A673 (cell line): ENCODE results near the gene NUP42. TPM values are rescaled to one million over a fixed set of nuclear protein-coding genes. Genes with fewer than 3 reads are reported as not detected.

Experiments
- BruUV-seq: library from RNA; stranded (reverse); fragments of 400-500 nt; replicated peaks from 2 replicates; lab custom pipeline; 2021; lab: Mats Ljungman, UMichigan
- CTCF ChIA-PET: fragments of 300-600 bp; sonication (Branson Sonifier 250); formaldehyde crosslinking; loops from one replicate; lab custom pipeline; 2022; ENCODE audit warnings: antibody characterized with exemption; lab: Charles Lee
- POLR2A ChIA-PET: fragments of 300-600 bp; sonication (Branson Sonifier 250); formaldehyde crosslinking; loops from one replicate; lab custom pipeline; 2022; ENCODE audit warnings: antibody characterized with exemption; ENCODE audit not compliant: low non-redundant PET; lab: Charles Lee
- DNase-seq: peaks from one replicate; pipeline ENCODE4 v3.0.0-alpha.2; 2015; ENCODE audit warnings: low spot score
- H3K27ac ChIP-seq: fragments of 200-600 bp; sonication (generic); 2 replicates; pipeline ENCODE4 v1.5.1; 2016; ENCODE audit warnings: mixed run types, low read depth, mild to moderate bottlenecking, mixed read lengths, antibody characterized with exemption, low read length; ENCODE audit not compliant: poor library complexity, severe bottlenecking
- H3K27me3 ChIP-seq: fragments of 200-600 bp; sonication (generic); replicated peaks from 2 replicates; pipeline ENCODE4 v1.6.1; 2017; ENCODE audit warnings: mixed run types, low read depth, mild to moderate bottlenecking, mixed read lengths, antibody characterized with exemption, low read length; ENCODE audit not compliant: insufficient read depth, poor library complexity
- H3K36me3 ChIP-seq: fragments of 200-600 bp; sonication (generic); 2 replicates; pipeline ENCODE4 v1.6.1; 2016; ENCODE audit warnings: mixed run types, mild to moderate bottlenecking, mixed read lengths, antibody characterized with exemption, low read length; ENCODE audit not compliant: insufficient read depth, poor library complexity, severe bottlenecking
- H3K4me1 ChIP-seq: fragments of 200-600 bp; sonication (generic); 2 replicates; pipeline ENCODE4 v1.6.1; 2017; ENCODE audit warnings: mixed run types, mild to moderate bottlenecking, mixed read lengths, antibody characterized with exemption, low read length; ENCODE audit not compliant: insufficient read depth, poor library complexity, severe bottlenecking
- H3K4me3 ChIP-seq: fragments of 200-600 bp; sonication (generic); 2 replicates; pipeline ENCODE4 v1.5.1; 2016; ENCODE audit warnings: low read depth, mixed run types, mild to moderate bottlenecking, mixed read lengths, low read length; ENCODE audit not compliant: poor library complexity, severe bottlenecking
- H3K9me3 ChIP-seq: fragments of 200-600 bp; sonication (generic); 2 replicates; pipeline ENCODE4 v1.6.1; 2016; ENCODE audit warnings: mixed run types, low read depth, mild to moderate bottlenecking, mixed read lengths, antibody characterized with exemption, low read length; ENCODE audit not compliant: poor library complexity, severe bottlenecking
- EZH2 ChIP-seq: fragments of 200-600 bp; sonication (generic); IDR thresholded peaks from 2 replicates; pipeline ENCODE4 v1.6.1; 2017; ENCODE audit warnings: borderline replicate concordance, low read depth, mild to moderate bottlenecking, mixed read lengths, antibody characterized with exemption, low read length; ENCODE audit not compliant: poor library complexity, severe bottlenecking
- intact Hi-C: fragments of 100-400 bp; cut with micrococcal nuclease; formaldehyde crosslinking; loops from one replicate; pipeline ENCODE4 v1.10.0; 2022; ENCODE audit not compliant: unreplicated experiment
- total RNA-seq: library from RNA; stranded (reverse); gene quantifications from 2 replicates; pipeline ENCODE4 v1.2.3, GENCODE V29; 2021
- TF ChIP-seq, protein P1 (sequence below): fragments of 300-800, 200-600 bp; sonication (generic); conservative IDR thresholded peaks from 2 replicates; pipeline ENCODE4 v1.5.1; 2017; ENCODE audit warnings: low read depth, mild to moderate bottlenecking, antibody characterized with exemption, low read length, moderate library complexity, mixed read lengths

Gene NUP42
- total RNA-seq, 1 experiment from 2014 or later, result 38.2 TPM

DNA sequence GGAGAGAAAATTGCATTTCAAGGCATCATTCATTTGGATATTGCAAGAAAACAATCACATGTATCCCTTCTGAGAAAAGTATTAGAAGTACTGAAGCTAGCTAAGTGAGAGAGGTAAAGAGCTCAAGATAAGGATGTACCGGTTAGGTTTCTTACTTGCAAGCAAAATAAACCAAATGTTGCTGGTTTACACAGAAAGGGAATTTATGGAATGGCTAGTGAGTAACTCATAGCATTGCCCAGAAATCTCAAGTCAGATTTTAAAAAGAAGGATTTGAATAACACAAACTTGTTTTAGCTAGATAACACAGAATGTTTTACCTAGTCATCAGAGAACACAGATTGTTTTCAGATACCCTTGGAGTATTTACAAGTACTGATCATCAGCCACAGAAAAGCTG lies 45.6 kb upstream of the NUP42 start:
- ChIA-PET POLR2A (no interaction called here), CTCF (no interaction called here)
- H3K9me3 ChIP-seq, result no peaks in the 10 kb centered on the region
- H3K27me3 ChIP-seq, result no peaks in the 10 kb centered on the region
- no peak overlapping the region for H3K4me3 ChIP-seq
- no peaks in the 10 kb centered on the region for H3K4me1 ChIP-seq
- DNase-seq, result no peak
- H3K36me3 ChIP-seq, result no peaks in the 10 kb centered on the region
- no peak for TF ChIP-seq EZH2
- TF ChIP-seq, protein P1, sequence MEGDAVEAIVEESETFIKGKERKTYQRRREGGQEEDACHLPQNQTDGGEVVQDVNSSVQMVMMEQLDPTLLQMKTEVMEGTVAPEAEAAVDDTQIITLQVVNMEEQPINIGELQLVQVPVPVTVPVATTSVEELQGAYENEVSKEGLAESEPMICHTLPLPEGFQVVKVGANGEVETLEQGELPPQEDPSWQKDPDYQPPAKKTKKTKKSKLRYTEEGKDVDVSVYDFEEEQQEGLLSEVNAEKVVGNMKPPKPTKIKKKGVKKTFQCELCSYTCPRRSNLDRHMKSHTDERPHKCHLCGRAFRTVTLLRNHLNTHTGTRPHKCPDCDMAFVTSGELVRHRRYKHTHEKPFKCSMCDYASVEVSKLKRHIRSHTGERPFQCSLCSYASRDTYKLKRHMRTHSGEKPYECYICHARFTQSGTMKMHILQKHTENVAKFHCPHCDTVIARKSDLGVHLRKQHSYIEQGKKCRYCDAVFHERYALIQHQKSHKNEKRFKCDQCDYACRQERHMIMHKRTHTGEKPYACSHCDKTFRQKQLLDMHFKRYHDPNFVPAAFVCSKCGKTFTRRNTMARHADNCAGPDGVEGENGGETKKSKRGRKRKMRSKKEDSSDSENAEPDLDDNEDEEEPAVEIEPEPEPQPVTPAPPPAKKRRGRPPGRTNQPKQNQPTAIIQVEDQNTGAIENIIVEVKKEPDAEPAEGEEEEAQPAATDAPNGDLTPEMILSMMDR, result no peak
- intact Hi-C loops, result no loop called here
- H3K27ac ChIP-seq, result no peak overlapping the region
- no TSS peak for BruUV-seq

DNA sequence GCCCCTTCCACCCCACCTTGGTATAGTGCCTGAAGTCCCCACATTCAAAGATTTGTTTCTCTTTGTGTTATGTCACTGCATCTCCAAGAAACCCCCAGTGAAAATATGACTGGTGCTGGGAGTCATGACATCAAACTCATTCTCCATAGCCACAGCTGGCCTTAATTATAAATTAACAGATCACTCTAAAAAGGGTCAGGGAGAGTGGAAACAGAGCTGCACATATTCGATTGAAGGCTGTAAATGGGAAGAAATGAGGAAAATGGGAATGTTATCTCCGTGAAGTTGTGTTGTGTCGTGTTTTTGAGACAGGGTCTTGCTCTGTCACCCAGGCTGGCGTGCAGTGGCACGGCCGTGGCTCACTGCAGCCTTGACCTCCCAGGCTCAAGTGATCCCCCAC lies 24.2 kb upstream of the NUP42 start:
- intact Hi-C loops, result no loop called here
- no peak for DNase-seq
- Histone ChIP-seq H3K36me3 (no peaks in the 10 kb centered on the region), H3K9me3 (no peaks in the 10 kb centered on the region), H3K4me3 (no peak overlapping the region), H3K4me1 (no peaks in the 10 kb centered on the region), H3K27me3 (no peaks in the 10 kb centered on the region), H3K27ac (no peak overlapping the region)
- ChIA-PET CTCF (no interaction called here), POLR2A (no interaction called here)
- TF ChIP-seq, protein P1, result no peak
- no peak for TF ChIP-seq EZH2
- BruUV-seq, result no TSS peak

DNA sequence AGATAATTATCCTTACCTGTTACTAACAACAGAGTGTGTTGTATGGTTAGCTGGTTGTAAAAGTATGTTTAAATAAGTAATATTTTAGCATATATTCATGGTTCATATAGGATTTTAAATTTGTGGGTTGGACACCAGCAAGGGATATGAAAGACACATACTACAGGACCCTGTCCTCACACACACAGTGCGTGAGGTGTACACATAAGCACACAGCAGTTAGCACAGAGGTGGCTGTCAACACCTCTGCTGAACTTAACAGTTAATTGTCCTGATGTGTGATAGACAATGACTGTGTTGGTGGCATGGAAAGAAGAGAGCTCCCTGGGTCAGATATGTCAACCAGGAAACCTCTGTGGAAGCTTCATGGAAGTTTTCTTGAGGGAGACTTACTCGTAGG lies 23.3 kb upstream of the NUP42 start:
- BruUV-seq, result no TSS peak

More for the DNA sequence above, 23.3 kb upstream of the NUP42 start:
- Histone ChIP-seq H3K27me3 (no peaks in the 10 kb centered on the region), H3K9me3 (no peaks in the 10 kb centered on the region), H3K36me3 (no peaks in the 10 kb centered on the region), H3K4me3 (no peak overlapping the region), H3K4me1 (no peaks in the 10 kb centered on the region), H3K27ac (no peak overlapping the region)
- intact Hi-C loops, result no loop called here
- CTCF ChIA-PET, result no interaction called here
- POLR2A ChIA-PET, result no interaction called here
- DNase-seq, result no peak
- no peak for TF ChIP-seq EZH2
- TF ChIP-seq, protein P1, result no peak
